GM23338 (cell line): ENCODE data around the gene EIF3F. TPM values are rescaled to one million over a fixed set of nuclear protein-coding genes. Genes with fewer than 3 reads are reported as not detected.

ENCODE experiments used
- ATAC-seq: fragments of 200-7000 bp; cut with Tn5 transposase; 3 replicates; pipeline ENCODE4 v1.9.1; 2020
- DNase-seq: peaks from one replicate; pipeline ENCODE4 v3.0.0-alpha.2; 2015; ENCODE audit warnings: low spot score
- H2AFZ ChIP-seq: fragments of 200-600 bp; sonication (generic); 2 replicates; pipeline ENCODE4 v1.8.0; 2016; ENCODE audit warnings: antibody characterized with exemption, mild to moderate bottlenecking, moderate library complexity
- H3F3A ChIP-seq: fragments of 200-600 bp; sonication (generic); replicated peaks from 2 replicates; pipeline ENCODE4 v1.8.0; 2017; ENCODE audit warnings: antibody characterized with exemption, mixed run types, low read depth
- H3K27ac ChIP-seq: fragments of 200-600 bp; sonication (generic); 2 replicates; pipeline ENCODE4 v1.6.1; 2016; ENCODE audit warnings: low read depth
- H3K27me3 ChIP-seq: fragments of 200-600 bp; sonication (generic); 2 replicates; pipeline ENCODE4 v1.8.0; 2016; ENCODE audit warnings: mild to moderate bottlenecking, mixed run types, moderate library complexity; ENCODE audit not compliant: insufficient read depth
- H3K36me3 ChIP-seq: fragments of 200-600 bp; sonication (generic); 2 replicates; pipeline ENCODE4 v1.8.0; 2016; ENCODE audit warnings: mild to moderate bottlenecking; ENCODE audit not compliant: insufficient read depth
- H3K4me1 ChIP-seq: fragments of 200-600 bp; sonication (generic); 2 replicates; pipeline ENCODE4 v1.8.0; 2016; ENCODE audit warnings: mild to moderate bottlenecking, moderate library complexity; ENCODE audit not compliant: insufficient read depth
- H3K4me2 ChIP-seq: fragments of 200-600 bp; sonication (generic); 2 replicates; pipeline ENCODE4 v1.7.1; 2017; ENCODE audit warnings: mixed run types
- H3K4me3 ChIP-seq: fragments of 200-600 bp; sonication (generic); 2 replicates; pipeline ENCODE4 v1.6.1; 2016; ENCODE audit warnings: mixed run types
- H3K79me2 ChIP-seq: fragments of 200-600 bp; sonication (generic); replicated peaks from 2 replicates; pipeline ENCODE4 v1.8.0; 2017; ENCODE audit warnings: mild to moderate bottlenecking; ENCODE audit not compliant: insufficient read depth
- H3K9me2 ChIP-seq: fragments of 200-600 bp; sonication (generic); 2 replicates; pipeline ENCODE4 v1.8.0; 2017; ENCODE audit not compliant: insufficient read depth
- H4K20me1 ChIP-seq: fragments of 200-600 bp; sonication (generic); replicated peaks from 2 replicates; pipeline ENCODE4 v1.8.0; 2017; ENCODE audit warnings: mild to moderate bottlenecking; ENCODE audit not compliant: insufficient read depth
- H3K27ac Mint-ChIP-seq: 2 replicates; pipeline ENCODE4 v1.8.0; 2020; ENCODE audit warnings: inconsistent platforms, mild to moderate bottlenecking, moderate library complexity, mixed read lengths
- H3K27me3 Mint-ChIP-seq: 3 replicates; pipeline ENCODE4 v1.8.0; 2022; ENCODE audit warnings: low read depth, mild to moderate bottlenecking, moderate library complexity, mixed read lengths, inconsistent platforms; ENCODE audit not compliant: insufficient read depth, poor library complexity
- H3K36me3 Mint-ChIP-seq: 3 replicates; pipeline ENCODE4 v1.8.0; 2021; ENCODE audit warnings: low read depth, mild to moderate bottlenecking, inconsistent platforms, moderate library complexity, mixed read lengths
- H3K4me1 Mint-ChIP-seq: 3 replicates; pipeline ENCODE4 v1.8.0; 2020; ENCODE audit warnings: mild to moderate bottlenecking, inconsistent platforms, mixed read lengths
- H3K4me3 Mint-ChIP-seq: 3 replicates; pipeline ENCODE4 v1.8.0; 2021; ENCODE audit warnings: moderate library complexity, mild to moderate bottlenecking, inconsistent platforms, mixed read lengths
- H3K9me3 Mint-ChIP-seq: 3 replicates; pipeline ENCODE4 v1.8.0; 2020; ENCODE audit warnings: moderate library complexity, mild to moderate bottlenecking, inconsistent platforms, mixed read lengths
- CREB1 ChIP-seq: fragments of 250-450 bp; sonication (Bioruptor Pico); IDR thresholded peaks from 2 replicates; pipeline ENCODE4 v1.5.0; 2020; ENCODE audit warnings: low read depth, mild to moderate bottlenecking, moderate library complexity
- ETS1 ChIP-seq: IDR thresholded peaks from 2 replicates; pipeline ENCODE4 v1.6.1; 2016; ENCODE audit warnings: antibody characterized with exemption
- EZH2 ChIP-seq: fragments of 200-600 bp; sonication (generic); IDR thresholded peaks from one replicate; pipeline ENCODE4 v1.8.0; 2017; ENCODE audit warnings: antibody characterized with exemption, mild to moderate bottlenecking, low read depth; ENCODE audit not compliant: unreplicated experiment
- EZH2phosphoT487 ChIP-seq: fragments of 200-600 bp; sonication (generic); IDR thresholded peaks from one replicate; pipeline ENCODE4 v1.8.1; 2018; ENCODE audit warnings: antibody characterized with exemption; ENCODE audit not compliant: unreplicated experiment
- JUNB ChIP-seq: IDR thresholded peaks from one replicate; pipeline ENCODE4 v1.6.1; 2016; ENCODE audit warnings: antibody characterized with exemption; ENCODE audit not compliant: unreplicated experiment
- NANOG ChIP-seq: IDR thresholded peaks from 2 replicates; pipeline ENCODE4 v1.6.1; 2016; ENCODE audit warnings: antibody characterized with exemption, borderline replicate concordance
- POLR2AphosphoS5 ChIP-seq: IDR thresholded peaks from 2 replicates; pipeline ENCODE4 v1.6.1; 2016; ENCODE audit warnings: antibody characterized with exemption, low read depth
- REST ChIP-seq: IDR thresholded peaks from one replicate; pipeline ENCODE4 v1.6.1; 2018; ENCODE audit warnings: antibody characterized with exemption; ENCODE audit not compliant: unreplicated experiment
- STAT1 ChIP-seq: IDR thresholded peaks from one replicate; pipeline ENCODE4 v1.6.1; 2016; ENCODE audit warnings: antibody characterized with exemption; ENCODE audit not compliant: unreplicated experiment
- ZNF114 ChIP-seq: fragments of 250-450 bp; sonication (Bioruptor Pico); IDR thresholded peaks from 2 replicates; pipeline ENCODE4 v1.5.0; 2020; ENCODE audit warnings: mild to moderate bottlenecking, moderate library complexity
- ZNF331 ChIP-seq: fragments of 250-450 bp; sonication (Bioruptor Pico); IDR thresholded peaks from 2 replicates; pipeline ENCODE4 v1.5.0; 2020; ENCODE audit warnings: low read depth, mild to moderate bottlenecking, moderate library complexity
- ZNF462 ChIP-seq: fragments of 250-450 bp; sonication (Bioruptor Pico); IDR thresholded peaks from 2 replicates; pipeline ENCODE4 v1.5.0; 2020; ENCODE audit warnings: mild to moderate bottlenecking, moderate library complexity
- polyA plus RNA-seq: library from polyadenylated mRNA; unstranded; fragments of >200 nt; fragmentation: Nextera tagmentation; extraction: Ambion mirVana; gene quantifications from 2 replicates; pipeline ENCODE4 v1.2.1, GENCODE V29; 2016
- total RNA-seq: library from RNA; depleted of rRNA; stranded (reverse); fragments of >200 nt; shearing (Covaris generic); gene quantifications from 2 replicates; pipeline ENCODE4 v1.2.3, GENCODE V29; 2014
- TF ChIP-seq, protein P1 (sequence below), 2 experiments: fragments of 200-600 bp in 1 of 2; sonication (generic) in 1 of 2; conservative IDR thresholded peaks; 2 replicates each; pipeline versions ENCODE4 v1.5.1 to v1.6.1; 2016 to 2017; ENCODE audit warnings: antibody characterized with exemption in 2 of 2, low read depth in 2 of 2, mild to moderate bottlenecking in 2 of 2, moderate library complexity in 1 of 2

Gene EIF3F
- total and polyA plus RNA-seq, 2 experiments from 2014 or later = 237 to 555 TPM

- H3K4me3 Mint-ChIP-seq = no peak overlapping the region
- no peaks in the 10 kb centered on the region for H3F3A ChIP-seq
- peaks cover 10% of the 10 kb centered on the region for H3K9me3 Mint-ChIP-seq
- H3K79me2 ChIP-seq = no peaks in the 10 kb centered on the region
- H3K4me1 ChIP-seq = no peaks in the 10 kb centered on the region
- H2AFZ ChIP-seq = no peak overlapping the region
- no peak overlapping the region for H3K27ac Mint-ChIP-seq
- H3K27me3 Mint-ChIP-seq = peaks cover 2% of the 10 kb centered on the region
- no peak overlapping the region for H3K4me3 ChIP-seq
- peaks cover 5% of the 10 kb centered on the region; the same call in 1 of the 2 replicates for H3K9me2 ChIP-seq
- no peaks in the 10 kb centered on the region for H3K4me1 Mint-ChIP-seq
- no peak for DNase-seq
- H3K4me2 ChIP-seq = no peak overlapping the region
- H3K27ac ChIP-seq = no peak overlapping the region
- H3K27me3 ChIP-seq = 0 out of 2 replicates have a peak, but pooled peaks cover 7% of the 10 kb centered on the region
- ATAC-seq = no peak
- no peaks in the 10 kb centered on the region for H4K20me1 ChIP-seq
- no peaks in the 10 kb centered on the region for H3K36me3 Mint-ChIP-seq
- TF ChIP-seq ETS1 = no peak
- TF ChIP-seq NANOG = no peak
- TF ChIP-seq ZNF462 (CRISPR knock-in tag) = no peak
- no peak for TF ChIP-seq JUNB
- TF ChIP-seq ZNF331 (CRISPR knock-in tag) = no peak
- TF ChIP-seq, protein P1, sequence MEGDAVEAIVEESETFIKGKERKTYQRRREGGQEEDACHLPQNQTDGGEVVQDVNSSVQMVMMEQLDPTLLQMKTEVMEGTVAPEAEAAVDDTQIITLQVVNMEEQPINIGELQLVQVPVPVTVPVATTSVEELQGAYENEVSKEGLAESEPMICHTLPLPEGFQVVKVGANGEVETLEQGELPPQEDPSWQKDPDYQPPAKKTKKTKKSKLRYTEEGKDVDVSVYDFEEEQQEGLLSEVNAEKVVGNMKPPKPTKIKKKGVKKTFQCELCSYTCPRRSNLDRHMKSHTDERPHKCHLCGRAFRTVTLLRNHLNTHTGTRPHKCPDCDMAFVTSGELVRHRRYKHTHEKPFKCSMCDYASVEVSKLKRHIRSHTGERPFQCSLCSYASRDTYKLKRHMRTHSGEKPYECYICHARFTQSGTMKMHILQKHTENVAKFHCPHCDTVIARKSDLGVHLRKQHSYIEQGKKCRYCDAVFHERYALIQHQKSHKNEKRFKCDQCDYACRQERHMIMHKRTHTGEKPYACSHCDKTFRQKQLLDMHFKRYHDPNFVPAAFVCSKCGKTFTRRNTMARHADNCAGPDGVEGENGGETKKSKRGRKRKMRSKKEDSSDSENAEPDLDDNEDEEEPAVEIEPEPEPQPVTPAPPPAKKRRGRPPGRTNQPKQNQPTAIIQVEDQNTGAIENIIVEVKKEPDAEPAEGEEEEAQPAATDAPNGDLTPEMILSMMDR (conservative IDR thresholded peaks at IDR 0.05; ENCODE audit: low read depth in 2 of 2) = no peak
- TF ChIP-seq ZNF114 = no peak
- no peak for TF ChIP-seq REST
- no peak for TF ChIP-seq EZH2
- TF ChIP-seq CREB1 (CRISPR knock-in tag) = no peak
- TF ChIP-seq POLR2AphosphoS5 = no peak
- TF ChIP-seq STAT1 = no peak
- TF ChIP-seq EZH2phosphoT487 = no peak
- no peaks in the 10 kb centered on the region; the same call in 1 of the 2 replicates for H3K36me3 ChIP-seq
Observed at GRCh38 chr11:7944123-7944522, 43.0 kb upstream of the EIF3F start.
